Measurements from ENCODE around the gene HBM. TPM values are rescaled to one million over a fixed set of nuclear protein-coding genes. Genes with fewer than 3 reads are reported as not detected.

Gene HBM
- total RNA-seq, 1 donor from 2014 or later, result not detected

Other genes with a start within 250 kb of the HBM start
- 9.9 and 10.3 TPM in 2 replicates for gene POLR3K, start 112.4 kb upstream of the HBM start, total RNA-seq
- 28.6 and 30.4 TPM in 2 replicates for gene SNRNP25, start 112.2 kb upstream of the HBM start, total RNA-seq
- gene RHBDF1, start 93.3 kb upstream of the HBM start, total RNA-seq, result 56.8 and 57.6 TPM in 2 replicates
- gene MPG, start 87.8 kb upstream of the HBM start, total RNA-seq, result 65.9 and 71.6 TPM in 2 replicates
- 45.1 and 45.3 TPM in 2 replicates for gene NPRL3, start 27.3 kb upstream of the HBM start, total RNA-seq
- gene HBZ, start 13.3 kb upstream of the HBM start, total RNA-seq, result not detected in 2 replicates
- gene HBA2, start 6.9 kb downstream of the HBM start, total RNA-seq, result not detected in 2 replicates
- not detected in 2 replicates for gene HBA1, start 10.7 kb downstream of the HBM start, total RNA-seq
- gene HBQ1, start 14.5 kb downstream of the HBM start, total RNA-seq, result not detected in 2 replicates
- gene LUC7L, start 63.5 kb downstream of the HBM start, total RNA-seq, result 103 and 104 TPM in 2 replicates
- gene FAM234A, start 68.8 kb downstream of the HBM start, total RNA-seq, result 171 and 185 TPM in 2 replicates
- 6.2 and 9.5 TPM in 2 replicates for gene RGS11, start 110.0 kb downstream of the HBM start, total RNA-seq
- gene ARHGDIG, start 114.6 kb downstream of the HBM start, total RNA-seq, result 0.54 TPM in 1 of 2 replicates, not detected in the other
- gene PDIA2, start 117.2 kb downstream of the HBM start, total RNA-seq, result not detected in 2 replicates
- gene AXIN1, start 186.7 kb downstream of the HBM start, total RNA-seq, result 31.5 and 33.0 TPM in 2 replicates
- 71.7 and 74.3 TPM in 2 replicates for gene MRPL28, start 204.6 kb downstream of the HBM start, total RNA-seq
- 59.3 and 61.6 TPM in 2 replicates for gene PGAP6, start 216.0 kb downstream of the HBM start, total RNA-seq
- 148 and 157 TPM in 2 replicates for gene NME4, start 231.2 kb downstream of the HBM start, total RNA-seq
- 23.4 and 23.9 TPM in 2 replicates for gene DECR2, start 235.9 kb downstream of the HBM start, total RNA-seq

Measured in osteocyte (in vitro differentiated cells).